Left ventricle myocardium inferior (tissue), 1 donor: ENCODE data around the gene NUBP2. TPM values are rescaled to one million over a fixed set of nuclear protein-coding genes. Genes with fewer than 3 reads are reported as not detected.

Experiments used
- DNase-seq: peaks from one replicate; pipeline ENCODE4 v3.0.0-alpha.2; 2020
- H3K27ac ChIP-seq: fragments of 200-600 bp; replicated peaks from 2 replicates; pipeline ENCODE4 v1.8.0; 2021
- H3K27me3 ChIP-seq: fragments of 200-600 bp; 2 replicates; pipeline ENCODE4 v1.8.0; 2021; ENCODE audit warnings: low read depth
- H3K36me3 ChIP-seq: fragments of 200-600 bp; 2 replicates; pipeline ENCODE4 v1.8.0; 2021
- H3K4me1 ChIP-seq: fragments of 200-600 bp; 2 replicates; pipeline ENCODE4 v1.8.0; 2021
- H3K4me3 ChIP-seq: fragments of 200-600 bp; 2 replicates; pipeline ENCODE4 v1.8.0; 2021; ENCODE audit warnings: mild to moderate bottlenecking, moderate library complexity
- H3K9me3 ChIP-seq: fragments of 200-600 bp; replicated peaks from 2 replicates; pipeline ENCODE4 v1.8.0; 2021
- CTCF ChIP-seq: fragments of 200-600 bp; IDR thresholded peaks from 2 replicates; pipeline ENCODE4 v1.8.0; 2021; ENCODE audit warnings: antibody characterized with exemption, mild to moderate bottlenecking, borderline replicate concordance
- intact Hi-C: fragments of 100-400 bp; cut with micrococcal nuclease; formaldehyde crosslinking; loops from one replicate; pipeline ENCODE4 v1.11.0; 2022
- total RNA-seq: library from RNA; stranded (reverse); fragmentation: NEBNext Ultra II Directional; extraction: Animal tissue kit (Norgen Biotek cat#: 25700); gene quantifications from one replicate; pipeline ENCODE4 v1.2.1, GENCODE V29; 2021
- donor health status: DM: no; HTN: yes; CAD: no; lungs with severe emphysema.

Gene NUBP2
- total RNA-seq, 1 donor from 2014 or later, result 36.2 TPM

GRCh38 chr16:1820946-1821290, 38.2 kb downstream of the NUBP2 start:
- Histone ChIP-seq H3K36me3 (peaks cover 70% of the 10 kb centered on the region), H3K4me1 (peaks cover 28% of the 10 kb centered on the region), H3K9me3 (no peaks in the 10 kb centered on the region), H3K27ac (no peak overlapping the region), H3K27me3 (no peaks in the 10 kb centered on the region), H3K4me3 (no peak overlapping the region)
- DNase-seq, result no peak
- intact Hi-C loops, result no loop called here
- no peak for TF ChIP-seq CTCF

- DNase-seq, result no peak
- intact Hi-C loops, result no loop called here
- peaks cover 59% of the 10 kb centered on the region for H3K36me3 ChIP-seq
Observed at GRCh38 chr16:1821861-1822611, 39.3 kb downstream of the NUBP2 start.

DNA sequence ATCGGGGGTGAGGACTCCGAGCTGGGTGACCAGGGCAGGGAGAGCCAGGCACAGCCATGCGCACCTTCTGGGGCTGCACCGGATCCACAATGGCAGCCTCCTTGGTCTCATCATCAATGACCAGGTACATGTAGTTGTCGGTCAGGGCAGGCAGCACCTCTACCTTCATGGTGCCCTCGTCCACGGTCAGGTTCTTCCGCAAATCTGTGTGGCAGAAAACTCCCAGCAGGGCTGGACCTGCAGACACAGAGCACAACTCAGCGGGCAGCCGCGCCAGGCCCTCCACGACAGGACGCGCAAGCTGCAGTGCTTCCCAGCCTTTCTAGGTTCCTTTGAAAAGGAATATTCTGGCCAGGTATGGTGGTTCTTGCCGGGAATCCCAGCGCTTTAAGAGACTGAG, 40.0 kb downstream of the NUBP2 start:
- TF ChIP-seq CTCF, result no peak
- no peak overlapping the region for H3K27ac ChIP-seq
- H3K4me3 ChIP-seq, result no peak overlapping the region
- peaks cover 40% of the 10 kb centered on the region for H3K4me1 ChIP-seq
- H3K9me3 ChIP-seq, result no peaks in the 10 kb centered on the region
- intact Hi-C loops, result no loop called here
- peaks cover 51% of the 10 kb centered on the region for H3K36me3 ChIP-seq
- DNase-seq, result no peak
- no peaks in the 10 kb centered on the region for H3K27me3 ChIP-seq

More at GRCh38 chr16:1821861-1822611, 39.3 kb downstream of the NUBP2 start:
- no peaks in the 10 kb centered on the region for H3K9me3 ChIP-seq
- H3K27ac ChIP-seq, result no peak overlapping the region
- no peak for TF ChIP-seq CTCF
- no peak overlapping the region for H3K4me3 ChIP-seq
- H3K4me1 ChIP-seq, result peaks cover 32% of the 10 kb centered on the region
- no peaks in the 10 kb centered on the region for H3K27me3 ChIP-seq

- peak overlapping the region; percentile 22 for H3K27ac ChIP-seq
- peaks cover 50% of the 10 kb centered on the region for H3K4me1 ChIP-seq
- H3K9me3 ChIP-seq, result no peaks in the 10 kb centered on the region
- DNase-seq, result peak; percentile 41
- no peak overlapping the region for H3K4me3 ChIP-seq
- no peaks in the 10 kb centered on the region for H3K27me3 ChIP-seq
- peaks cover 41% of the 10 kb centered on the region for H3K36me3 ChIP-seq
- intact Hi-C loops, result no loop called here
- TF ChIP-seq CTCF, result no peak
Observed at GRCh38 chr16:1823821-1824220, 41.1 kb downstream of the NUBP2 start.

DNA sequence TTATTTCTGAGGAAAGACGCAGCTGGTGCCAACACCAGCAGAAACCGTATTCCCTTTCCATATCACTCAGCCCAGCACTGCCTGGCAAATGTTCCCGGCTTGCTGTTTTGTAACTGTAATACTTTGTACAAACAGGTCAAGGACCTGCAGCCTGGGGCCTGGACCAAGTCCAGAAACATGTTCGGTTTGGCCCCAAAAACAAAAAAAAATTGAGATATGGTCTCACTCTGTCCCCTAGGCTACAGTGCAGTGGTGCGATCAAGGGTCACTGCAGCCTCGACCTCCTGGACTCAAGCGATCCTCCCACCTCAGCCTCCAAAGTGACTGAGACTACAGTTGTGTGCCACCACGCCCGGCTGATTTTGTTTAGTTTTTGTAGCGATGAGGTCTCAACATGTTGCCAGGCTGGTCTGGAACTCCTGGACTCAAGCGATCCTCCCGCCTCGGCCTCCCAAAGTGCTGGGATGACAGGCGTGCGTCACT, 42.7 kb downstream of the NUBP2 start:
- H3K27me3 ChIP-seq, result no peaks in the 10 kb centered on the region
- peaks cover 35% of the 10 kb centered on the region for H3K36me3 ChIP-seq
- H3K4me1 ChIP-seq, result peaks cover 66% of the 10 kb centered on the region
- no peak for TF ChIP-seq CTCF
- peak overlapping the region; percentile 98 for H3K27ac ChIP-seq
- DNase-seq, result no peak
- no peaks in the 10 kb centered on the region for H3K9me3 ChIP-seq
- H3K4me3 ChIP-seq, result peak overlapping the region; percentile 99
- intact Hi-C loops, result no loop called here
